B cell (primary cell): ENCODE data around the gene KPRP.

ENCODE experiments used
- CTCF ChIP-seq: fragments of 200-600 bp; IDR thresholded peaks from one replicate; pipeline ENCODE4 v1.8.0; 2022; ENCODE audit warnings: antibody characterized with exemption, mild to moderate bottlenecking
- EZH2 ChIP-seq: IDR thresholded peaks from 2 replicates; pipeline ENCODE4 v1.6.1; 2012; ENCODE audit warnings: borderline replicate concordance, low read depth, mild to moderate bottlenecking, moderate library complexity, low read length; ENCODE audit not compliant: insufficient read depth, poor library complexity, severe bottlenecking

GRCh38 chr1:152806576-152806975, 48.8 kb downstream of the KPRP start, which contains the start of gene LCE1C:
- TF ChIP-seq EZH2 (no peak), CTCF (no peak)
